ENCODE measurements around the gene IRF5.

The IRF5 gene

GRCh38 chr7:128921866-128922440, 15.8 kb upstream of the IRF5 start:
- no peak for DNase-seq (ENCODE audit: low read depth)

- DNase-seq (ENCODE audit: low read depth) = no peak
Measured at GRCh38 chr7:128922496-128923410, 15.0 kb upstream of the IRF5 start.

- no peak for DNase-seq (ENCODE audit: low read depth)
Measured at GRCh38 chr7:128923411-128923800, 14.3 kb upstream of the IRF5 start.

DNA sequence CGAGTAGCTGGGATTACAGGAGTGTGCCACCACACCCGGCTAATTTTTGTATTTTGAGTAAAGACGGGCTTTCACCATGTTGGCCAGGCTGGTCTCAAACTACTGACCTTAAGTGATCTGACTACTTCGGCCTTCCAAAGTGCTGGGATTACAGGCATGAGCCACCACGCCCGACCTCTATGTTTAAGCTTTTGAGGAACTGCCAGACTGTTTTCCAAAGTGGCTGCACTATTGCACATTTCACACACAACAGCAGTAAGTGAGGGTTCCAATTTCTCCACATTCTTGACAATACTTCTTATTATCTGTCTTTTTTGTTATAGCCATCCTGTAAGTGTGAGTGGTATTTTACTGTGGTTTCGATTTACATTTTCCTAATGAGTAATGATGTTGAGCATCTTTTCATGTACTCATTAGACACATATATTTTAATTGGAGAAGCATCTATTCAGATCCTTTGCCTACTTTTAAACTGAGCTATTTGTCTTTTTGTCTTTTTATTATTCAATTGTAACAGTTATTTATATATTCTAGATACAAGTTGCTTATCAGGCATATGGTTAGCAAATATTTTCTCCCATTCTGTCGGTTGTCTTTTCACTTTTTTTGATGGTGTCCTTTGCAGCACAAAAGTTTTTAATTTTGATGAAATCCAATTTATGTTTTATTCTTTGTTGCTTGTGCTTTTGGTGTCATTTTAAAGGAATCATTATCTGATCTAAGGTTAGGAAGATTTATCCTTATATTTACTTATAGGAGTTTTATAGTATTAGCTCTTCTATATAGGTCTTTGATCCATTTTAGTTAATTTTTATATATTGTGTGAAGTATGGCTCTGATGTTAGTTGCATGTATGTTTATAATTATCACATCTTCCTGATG, 12.8 kb upstream of the IRF5 start:
- DNase-seq (ENCODE audit: low read depth) = no peak

- no peak for DNase-seq (ENCODE audit: low read depth)
Measured at GRCh38 chr7:128928159-128928813, 9.4 kb upstream of the IRF5 start.

GRCh38 chr7:128928882-128929788, 8.6 kb upstream of the IRF5 start:
- DNase-seq (ENCODE audit: low read depth) = no peak

GRCh38 chr7:128931190-128931798, 6.4 kb upstream of the IRF5 start:
- DNase-seq (ENCODE audit: low read depth) = no peak

GRCh38 chr7:128931965-128932861, 5.5 kb upstream of the IRF5 start:
- no peak for DNase-seq (ENCODE audit: low read depth)

GRCh38 chr7:128932862-128933179, 4.9 kb upstream of the IRF5 start:
- no peak for DNase-seq (ENCODE audit: low read depth)

GRCh38 chr7:128933180-128933891, 4.4 kb upstream of the IRF5 start:
- DNase-seq (ENCODE audit: low read depth) = no peak

DNA sequence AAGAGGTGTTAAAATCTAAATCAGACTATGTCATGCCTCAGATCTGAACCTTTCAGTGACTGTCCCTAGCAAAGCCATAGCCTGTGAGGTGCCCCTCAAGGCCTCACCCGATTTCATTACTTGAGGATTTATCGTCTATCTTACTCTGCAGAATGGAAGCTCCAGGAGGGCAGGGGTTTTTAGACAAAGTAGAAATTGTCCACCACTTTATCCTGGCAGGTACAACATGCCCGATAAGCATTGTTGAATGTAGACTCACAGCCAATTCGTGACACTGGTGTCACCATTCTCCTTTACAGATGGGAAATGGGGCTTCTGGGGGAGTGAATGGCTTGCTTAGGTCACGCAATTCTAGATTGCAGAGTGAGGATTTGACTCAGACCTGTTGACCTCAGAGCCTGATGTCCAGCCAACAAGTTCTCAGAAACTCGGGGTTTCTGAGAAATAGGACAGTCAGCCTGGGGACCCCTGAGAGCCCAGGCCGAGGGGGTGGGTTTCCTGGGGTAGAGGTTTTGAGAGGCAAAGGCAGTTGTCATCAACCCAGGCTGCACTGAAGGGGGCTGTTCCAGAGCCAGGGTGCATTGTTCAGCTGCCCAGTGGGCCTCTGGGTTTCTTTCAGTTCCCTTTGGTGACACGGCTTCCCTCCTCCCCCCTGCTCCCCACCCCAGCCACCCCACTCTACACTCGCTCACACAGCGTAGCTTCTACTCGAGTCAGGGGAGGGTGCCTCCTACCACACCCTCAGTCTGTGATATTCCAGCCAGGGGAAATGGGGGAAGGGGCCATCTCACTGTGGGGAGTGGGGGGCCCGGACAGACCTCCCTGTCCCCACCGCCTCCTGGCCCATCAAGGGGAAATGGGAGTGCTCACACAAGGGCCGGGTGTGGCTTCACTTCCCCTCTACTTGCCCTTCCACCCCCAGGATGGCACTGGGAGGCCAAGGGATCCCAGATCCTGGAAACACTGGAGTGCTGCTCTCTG, 3.1 kb upstream of the IRF5 start:
- DNase-seq (ENCODE audit: low read depth) = no peak

- no peak for DNase-seq (ENCODE audit: low read depth)
Measured at GRCh38 chr7:128935342-128935730, 2.4 kb upstream of the IRF5 start.

- DNase-seq (ENCODE audit: low read depth) = no peak
Measured at GRCh38 chr7:128936798-128937197, 929 bp upstream of the IRF5 start.

DNA sequence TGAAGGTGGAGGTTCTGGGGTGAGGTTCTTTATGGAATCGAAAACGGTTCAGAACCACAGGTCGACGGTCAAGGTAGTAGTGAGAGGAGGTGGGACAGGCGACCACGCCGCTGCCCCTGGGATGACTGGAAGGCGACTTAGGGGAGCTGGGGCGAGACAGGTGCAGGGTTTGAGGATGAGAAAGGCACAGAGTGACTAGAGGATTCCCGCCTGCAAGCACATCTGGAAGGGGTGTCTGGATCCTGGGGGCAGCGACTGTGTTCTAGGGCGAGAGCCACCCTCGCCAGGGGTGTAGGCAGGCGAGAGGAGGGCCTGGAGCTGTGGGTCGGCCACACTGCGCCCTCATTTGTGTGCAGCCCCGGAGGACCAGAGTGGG, 468 bp upstream of the IRF5 start:
- no peak for DNase-seq (ENCODE audit: low read depth)

DNA sequence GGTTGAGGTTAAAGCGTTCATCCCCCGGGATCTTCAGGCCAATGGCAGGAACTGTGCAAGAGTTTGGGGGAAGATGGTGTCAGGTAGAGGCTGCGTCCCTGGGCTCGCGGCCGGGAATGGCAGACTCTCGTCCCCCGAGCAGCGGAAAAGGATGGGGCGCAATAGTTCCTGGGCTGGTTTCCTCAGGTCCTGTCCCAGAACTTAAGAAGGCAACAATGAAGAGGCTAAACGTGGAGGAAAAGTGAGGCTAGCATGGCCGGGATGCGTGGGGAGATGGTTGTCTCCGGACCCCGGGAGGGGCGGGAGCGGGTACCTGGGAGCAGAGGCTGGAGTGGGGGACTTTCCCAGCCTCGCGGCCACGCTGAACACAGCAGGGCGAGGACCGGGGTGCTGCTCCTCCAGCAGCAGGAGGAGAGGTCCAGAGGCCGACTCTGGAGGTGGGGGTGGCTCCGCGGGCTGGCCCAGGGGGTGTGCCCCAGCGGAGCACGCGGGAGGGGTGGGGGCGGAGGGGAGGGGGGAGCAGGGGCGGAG, 882 bp downstream of the IRF5 start:
- no peak for DNase-seq (ENCODE audit: low read depth)

GRCh38 chr7:128939075-128939860, 1.5 kb downstream of the IRF5 start:
- no peak for DNase-seq (ENCODE audit: low read depth)

DNA sequence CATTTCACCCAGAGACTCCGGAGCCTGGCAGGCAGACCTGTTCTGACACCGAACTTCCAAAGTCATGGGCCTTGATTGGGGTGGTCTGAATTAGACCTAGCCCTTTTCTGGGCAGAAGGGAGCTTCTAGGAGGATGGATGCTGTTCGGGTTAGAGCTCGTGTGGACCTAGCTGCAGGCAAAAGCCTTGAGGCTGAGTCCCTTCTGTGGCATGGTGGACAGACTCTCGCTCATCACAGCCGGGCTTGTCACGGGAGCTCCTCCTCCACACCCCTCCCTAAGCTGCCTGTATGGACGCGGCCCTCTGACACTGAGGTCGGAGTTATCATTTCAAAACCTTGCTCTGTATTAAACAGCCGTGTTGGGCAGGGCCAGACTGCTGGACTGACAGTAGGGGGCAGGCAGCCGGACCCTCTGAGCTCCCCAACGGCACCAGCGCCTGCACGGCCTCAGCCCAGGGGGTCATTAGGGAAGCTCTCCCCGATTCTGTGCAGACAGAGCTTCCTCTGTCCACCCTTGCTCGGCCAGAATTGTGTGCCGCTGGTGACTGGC, 2.2 kb downstream of the IRF5 start:
- no peak for DNase-seq (ENCODE audit: low read depth)

Measured in T-helper 22 cell (primary cell).